Measurements from ENCODE around the gene CTSZ.
"Not testable (repeated sequence)": the region's sequence is repeated elsewhere in the genome, so short reads cannot be mapped to it uniquely, and the experiment has no call there.

The CTSZ gene

DNA sequence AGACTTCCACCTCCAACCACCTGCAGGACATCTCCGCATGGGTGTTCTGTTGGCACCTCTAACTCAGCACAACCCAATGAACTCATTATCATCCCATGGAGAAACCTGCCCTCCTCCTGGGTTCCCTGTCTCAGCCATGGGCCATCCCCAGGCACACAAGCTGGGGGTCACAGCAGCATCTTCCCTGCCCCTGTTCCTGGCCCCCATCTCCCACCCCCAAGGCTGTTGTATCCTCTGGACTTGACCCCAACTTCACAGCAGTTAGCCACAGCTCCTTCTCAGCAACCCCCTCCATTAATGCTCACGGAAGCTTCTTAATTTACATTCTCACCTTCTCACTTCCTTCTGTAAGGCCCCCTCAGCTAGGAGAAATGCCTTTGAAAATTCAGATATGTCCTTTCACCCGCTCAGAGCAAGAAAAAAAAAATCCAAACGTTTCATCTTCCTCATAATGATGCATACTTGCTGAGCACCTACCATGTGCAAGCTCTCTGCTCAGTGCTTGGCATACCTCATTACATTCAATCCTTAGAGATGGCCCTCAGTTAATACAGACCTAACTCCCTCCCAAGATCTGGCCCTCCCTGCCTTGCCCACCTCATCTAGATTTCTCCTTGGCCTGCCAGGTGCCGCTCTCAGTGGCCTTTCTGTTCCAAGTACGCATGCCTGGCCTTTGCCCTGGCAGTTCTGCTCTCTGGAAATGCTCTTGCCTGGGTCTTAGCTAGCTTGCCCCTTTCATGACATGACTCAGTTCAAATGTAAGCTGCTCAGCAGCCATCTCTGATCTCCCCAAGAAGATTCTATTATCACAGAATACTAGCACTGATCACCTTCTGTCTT lies 28.5 kb downstream of the CTSZ start:
- no peak for DNase-seq (ENCODE audit: low read depth)

- no peak for DNase-seq (ENCODE audit: low read depth)
These were observed 30.9 kb downstream of the CTSZ start for GRCh38 chr20:58976061-58976730.

DNA sequence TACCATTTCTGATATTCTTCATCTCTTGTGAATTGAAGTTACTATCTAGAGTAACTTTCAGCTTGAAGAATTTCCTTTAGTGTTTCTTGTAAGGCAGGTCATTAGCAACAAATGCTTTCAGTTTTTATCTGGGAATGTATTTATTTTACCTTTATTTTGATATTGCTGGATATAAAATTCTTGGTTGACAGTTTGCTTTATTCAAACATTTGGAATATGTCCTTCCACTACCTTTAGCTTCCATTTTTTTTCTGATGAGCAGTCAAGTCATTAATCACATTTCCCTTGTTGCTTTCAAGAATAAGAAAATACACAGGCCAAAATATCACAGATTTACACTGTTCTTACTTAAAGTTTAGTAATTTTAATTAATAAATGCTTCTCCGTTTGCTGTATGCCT lies 31.7 kb downstream of the CTSZ start:
- no peak for DNase-seq (ENCODE audit: low read depth)

DNA sequence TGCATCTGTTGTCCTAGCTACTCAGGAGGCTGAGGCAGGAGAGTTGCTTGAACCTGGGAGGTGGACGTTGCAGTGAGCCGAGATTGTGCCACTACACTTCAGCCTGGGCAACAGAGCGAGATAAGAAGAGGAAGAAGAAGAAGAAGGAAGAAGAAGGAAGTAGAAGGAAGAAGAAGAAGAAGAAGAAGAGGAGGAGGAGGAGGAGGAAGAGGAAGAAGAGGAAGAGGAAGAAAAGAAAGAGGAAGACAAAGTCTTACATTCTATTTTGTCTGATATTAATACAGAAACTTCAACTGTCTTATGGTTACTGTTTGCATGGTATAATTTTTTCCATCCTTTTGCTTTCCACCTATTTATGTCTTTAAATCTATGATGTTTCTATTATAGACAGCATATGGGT lies 33.2 kb downstream of the CTSZ start:
- no peak for DNase-seq (ENCODE audit: low read depth)

- no peak for DNase-seq (ENCODE audit: low read depth)
These were observed 33.9 kb downstream of the CTSZ start for GRCh38 chr20:58973179-58973578.

DNA sequence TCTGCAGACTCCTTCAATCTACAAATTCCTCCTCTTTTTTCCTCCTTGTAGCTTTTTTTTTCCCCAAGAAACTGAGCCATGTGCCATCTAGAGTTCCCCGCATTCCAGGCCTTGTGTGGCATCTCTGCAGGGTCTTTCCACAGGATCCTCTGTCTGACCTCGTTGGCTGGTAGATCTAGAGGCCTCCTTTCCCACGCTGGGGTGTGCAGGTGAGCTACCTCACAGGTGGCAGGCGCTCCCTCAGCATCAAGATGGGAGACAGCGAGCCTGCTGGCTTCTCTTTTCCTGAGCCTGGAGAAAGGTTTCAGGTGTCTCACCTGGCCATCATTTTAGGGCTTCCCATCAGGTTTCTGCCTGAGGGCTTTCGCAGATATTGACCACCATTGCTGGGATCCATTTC lies 35.6 kb downstream of the CTSZ start:
- DNase-seq (ENCODE audit: low read depth) = no peak

- DNase-seq (ENCODE audit: low read depth) = no peak
These were observed 36.9 kb downstream of the CTSZ start for GRCh38 chr20:58970146-58970545.

GRCh38 chr20:58969439-58969838 lies 37.6 kb downstream of the CTSZ start:
- DNase-seq (ENCODE audit: low read depth) = no peak

- DNase-seq (ENCODE audit: low read depth) = no peak
These were observed 39.2 kb downstream of the CTSZ start for GRCh38 chr20:58967652-58968429.

GRCh38 chr20:58965270-58966064 lies 41.6 kb downstream of the CTSZ start:
- no peak for DNase-seq (ENCODE audit: low read depth)

- not testable (repeated sequence) for DNase-seq (ENCODE audit: low read depth)
These were observed 43.1 kb downstream of the CTSZ start for GRCh38 chr20:58963922-58964321.

GRCh38 chr20:58963060-58963584 lies 43.9 kb downstream of the CTSZ start:
- DNase-seq (ENCODE audit: low read depth) = no peak

DNA sequence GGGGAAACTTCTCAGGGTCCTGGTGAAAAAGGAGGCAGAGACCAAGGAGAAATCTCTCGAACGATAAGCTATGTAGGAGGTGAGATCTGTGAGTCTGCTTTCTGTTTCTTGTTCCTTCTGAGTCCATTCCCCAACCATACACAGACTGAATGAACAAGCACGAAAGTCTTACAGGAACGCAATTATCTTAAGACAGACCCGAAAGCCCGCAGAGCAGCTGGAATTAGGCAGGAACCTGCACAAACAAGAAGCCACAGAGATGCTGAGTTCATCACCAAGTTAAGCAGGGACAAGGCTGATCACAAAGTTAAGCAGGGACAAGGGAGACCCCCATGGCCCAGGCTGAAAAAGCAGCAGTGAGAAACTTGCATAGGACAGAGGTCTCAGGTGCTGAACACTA lies 47.4 kb downstream of the CTSZ start:
- no peak for DNase-seq (ENCODE audit: low read depth)

GRCh38 chr20:58956078-58956477 lies 51.0 kb downstream of the CTSZ start:
- DNase-seq (ENCODE audit: low read depth) = no peak

DNA sequence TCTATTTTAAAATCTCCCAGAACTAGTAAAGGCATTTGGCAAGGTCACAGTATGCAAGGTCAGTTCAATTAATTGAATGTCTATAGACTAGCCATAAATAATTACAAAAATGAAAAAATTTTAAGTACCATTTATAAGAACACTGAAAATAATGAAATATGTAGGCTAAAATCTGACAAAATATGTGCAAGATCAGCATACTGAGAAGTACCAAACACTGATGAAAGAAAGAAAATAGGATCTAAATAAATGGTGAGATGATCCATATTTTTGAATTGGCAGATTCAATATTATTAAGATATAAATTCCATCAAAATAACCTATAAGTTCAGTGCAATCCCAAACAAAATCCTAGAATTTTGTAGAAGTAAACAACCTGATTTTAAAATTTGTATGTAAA lies 54.0 kb downstream of the CTSZ start:
- DNase-seq (ENCODE audit: low read depth) = no peak

- no peak for DNase-seq (ENCODE audit: low read depth)
These were observed 56.5 kb downstream of the CTSZ start for GRCh38 chr20:58950603-58951002.

DNA sequence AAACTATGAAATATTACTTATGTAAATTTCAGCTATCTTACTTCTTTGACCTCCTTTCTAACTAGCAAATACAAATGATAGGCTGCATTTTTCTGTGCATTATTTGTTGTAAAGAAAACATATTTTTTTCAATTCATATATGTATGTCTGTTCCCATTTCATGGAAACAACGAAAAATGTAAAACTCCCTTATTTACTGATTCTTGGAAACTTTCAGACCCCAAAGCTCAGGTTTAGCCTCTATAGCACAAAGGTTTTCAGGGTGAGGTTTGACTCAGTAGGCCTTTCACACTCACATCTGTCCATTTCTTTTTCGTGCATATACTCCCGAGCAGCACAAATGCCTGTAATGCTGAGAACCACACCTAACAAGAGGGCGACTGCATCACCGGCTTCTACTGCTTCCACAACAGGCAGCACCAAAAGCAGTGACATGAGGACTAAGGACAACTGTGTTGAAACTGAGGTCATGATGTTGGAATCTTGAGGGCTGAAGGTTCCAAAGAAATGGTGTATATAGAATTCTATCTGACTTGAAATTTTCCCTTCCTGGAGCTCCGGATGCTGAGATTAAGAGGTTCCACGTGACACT lies 59.2 kb downstream of the CTSZ start:
- DNase-seq (ENCODE audit: low read depth) = not testable (repeated sequence)

- no peak for DNase-seq (ENCODE audit: low read depth)
These were observed 61.0 kb downstream of the CTSZ start for GRCh38 chr20:58945965-58946631.
